ENCODE measurements around the gene DLG5.
"Not testable (repeated sequence)": the region's sequence is repeated elsewhere in the genome, so short reads cannot be mapped to it uniquely, and the experiment has no call there.

DLG5 gene

DNA sequence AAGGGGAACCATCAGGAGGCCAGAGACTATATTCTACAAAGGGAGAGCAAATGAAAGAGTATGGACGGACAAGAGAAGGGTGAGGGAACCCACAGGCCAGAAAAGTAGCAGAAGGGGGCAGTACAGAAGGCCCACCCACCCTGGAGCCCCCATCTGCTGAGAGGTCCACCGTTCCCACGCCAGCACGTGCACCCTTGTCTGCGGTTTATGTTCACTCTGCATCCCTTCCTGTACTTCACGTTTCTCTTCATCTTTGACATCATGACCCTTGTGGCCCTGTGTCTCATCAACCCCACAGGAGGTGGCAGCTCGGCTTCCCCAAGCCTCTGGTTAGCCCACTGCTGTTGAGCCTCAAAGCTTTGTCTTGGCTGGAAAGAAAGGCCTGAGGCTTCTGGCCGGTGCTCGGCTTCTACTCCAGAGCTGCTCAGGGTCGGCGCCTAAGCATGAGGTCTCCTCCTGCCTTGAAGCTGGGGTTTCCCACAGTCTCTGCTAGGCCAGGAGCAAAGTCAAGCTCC lies 138.0 kb downstream of the DLG5 start:
- no peak for FAIRE-seq
- no peak for TF ChIP-seq POLR2A (IDR thresholded peaks at IDR 0.05; ENCODE audit: low read depth, low read length)
- no peak for DNase-seq (ENCODE audit: insufficient read length, low spot score)

DNA sequence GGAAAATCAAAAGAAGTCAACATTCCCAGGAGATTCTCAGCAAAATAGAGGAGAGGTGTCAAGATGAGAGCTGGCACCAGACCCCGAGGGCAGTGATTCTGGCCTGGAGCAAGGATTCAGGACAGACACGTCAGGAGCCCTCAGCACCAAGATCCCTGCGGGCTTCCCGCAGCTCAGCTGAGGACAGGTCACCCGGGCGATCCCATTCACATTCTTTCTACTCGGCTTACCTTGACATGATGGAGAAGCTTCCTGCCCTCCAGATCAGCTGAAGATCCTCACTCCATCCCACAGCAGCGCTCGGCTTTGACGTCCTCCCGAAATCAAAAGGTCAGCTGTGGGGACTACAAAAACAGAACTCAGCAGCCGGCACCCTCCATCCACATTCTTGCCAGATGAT lies 139.1 kb downstream of the DLG5 start:
- no peak for DNase-seq (ENCODE audit: insufficient read length, low spot score)
- no peak for TF ChIP-seq POLR2A (IDR thresholded peaks at IDR 0.05; ENCODE audit: low read depth, low read length)
- no peak for FAIRE-seq

DNA sequence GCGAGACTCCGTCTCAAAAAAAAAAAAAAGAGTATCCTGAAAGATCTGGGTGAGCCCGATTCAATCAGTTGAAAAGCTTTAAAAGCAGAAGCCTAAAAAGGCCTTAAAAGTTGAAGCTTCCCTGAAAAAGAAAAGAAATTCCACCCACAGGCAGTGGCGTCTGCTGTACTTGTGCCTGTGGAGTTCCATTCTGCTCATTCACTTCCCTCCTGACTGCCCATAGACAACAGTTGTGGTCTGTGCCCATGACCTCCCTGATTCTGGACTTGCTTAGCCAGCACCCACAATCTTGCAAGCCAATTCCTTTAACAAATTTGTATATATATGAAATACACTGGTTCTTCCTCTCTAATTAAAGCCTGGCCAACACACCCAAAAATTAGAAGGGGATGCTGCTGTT lies 141.7 kb downstream of the DLG5 start:
- FAIRE-seq (no peak), DNase-seq (ENCODE audit: insufficient read length, low spot score) (no peak)
- TF ChIP-seq POLR2A (IDR thresholded peaks at IDR 0.05; ENCODE audit: low read depth, low read length), result no peak

DNA sequence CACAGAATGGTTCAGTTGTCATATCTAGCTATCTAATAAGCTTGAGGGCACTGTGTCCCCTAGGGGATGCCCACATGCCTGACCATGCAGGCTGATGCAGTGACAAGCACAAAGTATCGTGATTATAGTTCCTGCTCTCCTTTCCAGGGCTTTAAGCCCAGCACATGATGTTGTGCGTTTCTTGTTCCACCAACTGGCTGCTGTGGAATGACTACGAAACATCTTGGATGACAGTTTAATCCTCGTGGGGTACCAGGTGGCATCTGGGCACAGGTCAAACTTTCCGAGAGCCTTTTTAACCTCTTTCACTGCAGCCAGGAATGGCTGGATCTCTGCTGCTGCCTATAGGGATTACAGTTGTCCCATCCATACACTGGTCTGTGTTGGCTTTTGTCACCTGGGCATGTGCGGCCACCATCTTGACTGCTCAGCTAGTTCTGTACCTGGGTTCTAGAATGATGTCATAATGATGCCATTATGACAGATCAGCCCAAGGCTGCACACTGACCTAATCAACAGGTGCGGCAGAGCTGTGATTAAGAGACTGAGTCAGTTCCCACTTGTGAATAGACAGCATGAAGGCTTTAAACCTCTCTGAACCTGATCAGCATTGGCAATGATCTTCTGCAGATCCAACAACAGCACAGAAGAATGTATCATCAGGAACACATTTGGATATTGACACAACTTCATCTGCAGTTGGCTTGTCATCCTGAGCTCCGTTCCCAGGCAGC lies 144.1 kb downstream of the DLG5 start:
- TF ChIP-seq POLR2A (IDR thresholded peaks at IDR 0.05; ENCODE audit: low read depth, low read length), result no peak
- no peak for DNase-seq (ENCODE audit: insufficient read length, low spot score)
- no peak for FAIRE-seq

DNA sequence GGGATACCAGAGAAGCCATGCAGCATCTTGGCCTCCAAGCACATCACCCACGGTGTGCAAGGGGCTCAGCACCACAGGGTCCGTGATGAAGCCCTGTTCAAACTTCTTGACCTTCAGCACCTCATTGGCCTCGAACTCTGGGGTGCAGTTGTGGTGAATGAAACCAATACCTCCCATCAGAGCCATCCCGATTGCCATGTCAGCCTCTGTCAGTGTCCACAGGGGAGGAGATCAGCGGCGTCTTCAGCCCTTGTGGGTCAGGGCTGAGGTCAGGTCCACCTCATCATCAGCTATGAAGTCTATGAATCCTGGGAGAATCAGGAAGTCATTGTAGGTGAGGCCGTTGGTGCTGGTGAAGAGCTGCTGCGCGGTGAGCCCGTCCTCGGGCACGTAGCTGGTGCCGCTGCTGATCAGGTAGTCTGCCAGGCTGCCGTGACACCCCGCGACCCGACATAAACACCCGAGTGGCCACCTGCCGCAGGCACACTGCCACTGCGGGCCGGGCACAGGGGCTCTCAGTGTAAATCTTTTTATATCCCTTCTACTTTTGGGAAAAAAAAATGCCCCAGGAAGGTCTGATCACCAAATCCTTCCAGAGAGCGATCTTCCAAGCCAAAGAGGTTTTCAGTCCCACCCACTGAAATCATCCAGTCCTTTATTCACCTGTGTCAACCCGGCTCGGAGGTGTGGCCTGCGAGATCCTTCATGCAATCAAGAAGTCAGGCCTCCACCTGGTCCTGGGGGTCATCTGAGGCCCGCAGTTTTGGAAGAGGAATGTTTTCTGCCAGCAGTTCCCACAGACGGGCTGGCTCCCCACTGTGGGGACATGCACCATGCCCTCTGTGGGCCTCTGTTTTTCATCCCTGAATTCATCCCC lies 144.9 kb downstream of the DLG5 start:
- no peak for DNase-seq (ENCODE audit: insufficient read length, low spot score)
- no peak for TF ChIP-seq POLR2A (IDR thresholded peaks at IDR 0.05; ENCODE audit: low read depth, low read length)
- no peak for FAIRE-seq

GRCh38 chr10:77780180-77780579 lies 146.4 kb downstream of the DLG5 start:
- TF ChIP-seq POLR2A (IDR thresholded peaks at IDR 0.05; ENCODE audit: low read depth, low read length), result no peak
- FAIRE-seq (no peak), DNase-seq (ENCODE audit: insufficient read length, low spot score) (no peak)

DNA sequence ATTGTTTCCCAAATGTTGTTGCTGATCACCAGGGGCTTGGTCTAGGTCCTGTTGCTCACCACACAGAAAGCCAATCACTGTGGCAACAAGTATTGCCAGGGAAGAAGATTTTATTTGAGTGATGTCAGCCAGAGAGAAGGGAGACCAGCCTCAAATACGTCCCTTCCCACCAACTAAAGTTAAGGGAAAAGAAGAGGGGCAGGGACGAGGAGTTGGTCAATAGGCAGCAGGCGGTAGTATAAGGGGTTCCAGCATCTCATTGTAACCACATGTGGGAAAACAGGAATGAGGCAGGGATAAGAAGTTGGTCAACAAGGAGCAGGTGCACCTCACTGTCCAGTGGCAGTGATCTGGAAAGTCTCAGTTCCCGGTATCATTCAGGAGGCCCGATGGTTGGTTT lies 150.1 kb downstream of the DLG5 start:
- FAIRE-seq (no peak), DNase-seq (ENCODE audit: insufficient read length, low spot score) (no peak)
- TF ChIP-seq POLR2A (IDR thresholded peaks at IDR 0.05; ENCODE audit: low read depth, low read length), result no peak

- no peak for DNase-seq (ENCODE audit: insufficient read length, low spot score)
- TF ChIP-seq POLR2A (IDR thresholded peaks at IDR 0.05; ENCODE audit: low read depth, low read length), result no peak
- FAIRE-seq, result no peak
Observed at GRCh38 chr10:77774940-77775391, 151.6 kb downstream of the DLG5 start.

DNA sequence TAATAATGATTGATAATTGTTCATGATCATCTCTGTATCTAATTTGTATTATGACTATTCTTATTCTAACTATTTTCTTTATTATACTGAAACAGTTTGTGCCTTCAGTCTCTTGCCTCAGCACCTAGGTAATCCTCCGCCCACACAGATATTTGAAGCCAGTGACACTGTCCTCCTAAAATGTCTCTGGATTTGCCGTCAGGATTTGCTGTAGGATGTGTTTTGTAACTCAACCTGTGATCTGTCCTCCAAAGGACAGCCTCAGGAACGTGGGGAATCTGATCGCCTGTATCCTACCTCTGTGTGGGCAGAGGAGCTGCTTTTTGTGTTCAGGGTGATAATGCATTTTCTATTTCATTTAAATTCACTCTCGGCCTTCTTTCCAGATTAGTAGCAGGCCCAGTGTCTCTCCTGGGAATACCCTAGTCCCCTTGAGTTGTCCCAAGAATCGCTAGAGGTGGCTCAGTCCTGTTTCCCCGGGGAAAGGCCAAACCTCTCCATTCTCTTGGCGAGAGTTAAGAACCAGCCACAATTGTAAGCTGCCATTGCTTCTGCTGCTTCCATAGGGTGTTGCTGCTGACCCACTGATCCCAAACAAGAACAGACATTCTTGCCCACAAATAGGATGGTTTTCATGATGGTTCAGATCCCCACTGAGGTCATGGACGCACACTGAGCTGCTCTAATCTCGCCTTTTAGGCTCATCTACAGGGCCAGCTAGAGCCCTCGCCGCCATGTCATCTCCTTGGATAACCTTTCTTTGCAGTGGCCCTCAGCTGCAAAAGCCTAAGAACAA lies 152.7 kb downstream of the DLG5 start:
- no peak for FAIRE-seq
- DNase-seq (ENCODE audit: insufficient read length, low spot score), result no peak
- TF ChIP-seq POLR2A (IDR thresholded peaks at IDR 0.05; ENCODE audit: low read depth, low read length), result no peak

DNA sequence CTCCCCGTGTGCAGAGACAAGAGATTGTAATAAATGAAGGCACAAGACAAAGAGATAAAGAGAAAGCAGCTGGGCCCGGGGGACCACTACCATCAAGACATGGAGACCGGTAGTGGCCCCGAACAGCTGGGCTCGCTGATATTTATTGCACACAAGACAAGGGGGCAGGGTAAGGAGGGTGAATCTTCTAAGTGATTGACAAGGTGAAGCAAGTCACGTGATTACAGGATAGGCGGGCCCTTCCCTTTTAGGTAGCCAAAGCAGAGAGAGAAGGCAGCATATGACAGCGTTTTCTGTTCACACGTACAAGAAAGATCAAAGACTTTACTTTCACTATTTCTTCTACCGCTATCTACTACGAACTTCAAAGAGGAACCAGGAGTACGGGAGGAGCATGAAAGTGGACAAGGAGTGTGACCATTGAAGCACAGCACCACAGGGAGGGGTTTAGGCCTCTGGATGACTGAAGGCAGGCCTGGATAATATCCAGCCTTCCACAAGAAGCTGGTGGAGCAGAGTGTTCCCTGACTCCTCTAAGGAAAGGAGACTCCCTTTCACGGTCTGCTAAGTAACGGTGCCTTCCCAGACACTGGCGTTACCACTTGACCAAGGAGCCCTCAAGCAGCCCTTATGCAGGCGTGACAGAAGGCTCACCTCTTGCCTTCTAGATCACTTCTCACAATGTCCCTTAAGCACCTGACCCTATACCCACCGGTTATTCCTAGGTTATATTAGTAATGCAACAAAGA lies 153.5 kb downstream of the DLG5 start:
- DNase-seq (ENCODE audit: insufficient read length, low spot score); FAIRE-seq: not testable (repeated sequence)

GRCh38 chr10:77771851-77772250 lies 154.7 kb downstream of the DLG5 start:
- FAIRE-seq (no peak), DNase-seq (ENCODE audit: insufficient read length, low spot score) (no peak)
- no peak for TF ChIP-seq POLR2A (IDR thresholded peaks at IDR 0.05; ENCODE audit: low read depth, low read length)

- DNase-seq (ENCODE audit: insufficient read length, low spot score), result no peak
- no peak for TF ChIP-seq POLR2A (IDR thresholded peaks at IDR 0.05; ENCODE audit: low read depth, low read length)
- FAIRE-seq, result no peak
Observed at GRCh38 chr10:77771450-77771849, 155.1 kb downstream of the DLG5 start.

GRCh38 chr10:77770868-77771175 lies 155.7 kb downstream of the DLG5 start:
- TF ChIP-seq POLR2A (IDR thresholded peaks at IDR 0.05; ENCODE audit: low read depth, low read length), result no peak
- FAIRE-seq (no peak), DNase-seq (ENCODE audit: insufficient read length, low spot score) (no peak)

All from H54 (cell line).